IMR-90 (cell line): ENCODE results near the gene PTGER2. TPM values are rescaled to one million over a fixed set of nuclear protein-coding genes. Genes with fewer than 3 reads are reported as not detected.

Experiments
- ATAC-seq: fragments of 200-7000 bp; cut with Tn5 transposase; 2 replicates; pipeline ENCODE4 v1.9.1; 2020; ENCODE audit warnings: low read depth, mild to moderate bottlenecking, moderate library complexity
- BruUV-seq: library from RNA; stranded (reverse); fragments of 400-500 nt; replicated peaks from 2 replicates; lab custom pipeline; 2021; lab: Mats Ljungman, UMichigan
- CTCF ChIA-PET: fragments of 300-600 bp; formaldehyde crosslinking; extraction: SDS; loops from one replicate; lab custom pipeline; 2021; ENCODE audit warnings: antibody characterized with exemption; lab: Yijun Ruan, JAX
- POLR2A ChIA-PET: fragments of 300-600 bp; sonication (Branson Sonifier 250); formaldehyde crosslinking; loops from one replicate; lab custom pipeline; 2022; ENCODE audit warnings: antibody characterized with exemption; ENCODE audit not compliant: unreplicated experiment; lab: Charles Lee
- DNase-seq: peaks from one replicate; pipeline ENCODE4 v3.0.0; 2013
- H2AFZ ChIP-seq: replicated peaks from 2 replicates; pipeline ENCODE3; 2013; ENCODE audit warnings: low read length, mild to moderate bottlenecking; ENCODE audit not compliant: poor library complexity
- H2AK5ac ChIP-seq: 2 replicates; pipeline ENCODE4 v1.6.1; 2013; ENCODE audit warnings: low read depth, low read length, inconsistent platforms
- H2AK9ac ChIP-seq: replicated peaks from 2 replicates; pipeline ENCODE3; 2013; ENCODE audit warnings: mild to moderate bottlenecking, low read depth, low read length, moderate library complexity; ENCODE audit not compliant: poor library complexity
- H2BK120ac ChIP-seq: 2 replicates; pipeline ENCODE4 v1.6.1; 2013; ENCODE audit warnings: low read depth, low read length, inconsistent platforms
- H2BK15ac ChIP-seq: 3 replicates; pipeline ENCODE4 v1.6.1; 2013; ENCODE audit warnings: low read depth, low read length, inconsistent platforms
- H2BK20ac ChIP-seq: 2 replicates; pipeline ENCODE4 v1.6.1; 2013; ENCODE audit warnings: low read depth, mild to moderate bottlenecking, inconsistent platforms, low read length, moderate library complexity
- H2BK5ac ChIP-seq: 2 replicates; pipeline ENCODE4 v1.6.1; 2013; ENCODE audit warnings: mild to moderate bottlenecking, low read depth, low read length, inconsistent platforms; ENCODE audit not compliant: poor library complexity, severe bottlenecking
- H3K14ac ChIP-seq: replicated peaks from 2 replicates; pipeline ENCODE4 v1.6.1; 2013; ENCODE audit warnings: low read depth, low read length, inconsistent platforms
- H3K18ac ChIP-seq: 2 replicates; pipeline ENCODE4 v1.6.1; 2013; ENCODE audit warnings: low read depth, low read length, control low read depth
- H3K23ac ChIP-seq: 2 replicates; pipeline ENCODE4 v1.6.1; 2013; ENCODE audit warnings: low read depth, low read length, inconsistent platforms
- H3K27ac ChIP-seq: 2 replicates; pipeline ENCODE4 v1.5.1; 2013; ENCODE audit warnings: mild to moderate bottlenecking, control low read depth, low read length; ENCODE audit not compliant: insufficient read depth
- H3K27me3 ChIP-seq: 2 replicates; pipeline ENCODE4 v1.6.1; 2013; ENCODE audit warnings: low read length; ENCODE audit not compliant: control insufficient read depth, insufficient read depth
- H3K36me3 ChIP-seq: 2 replicates; pipeline ENCODE4 v1.6.1; 2013; ENCODE audit warnings: low read length, mixed read lengths; ENCODE audit not compliant: control insufficient read depth, insufficient read depth
- H3K4ac ChIP-seq: 2 replicates; pipeline ENCODE4 v1.6.1; 2013; ENCODE audit warnings: low read depth, low read length, inconsistent platforms
- H3K4me1 ChIP-seq: 2 replicates; pipeline ENCODE4 v1.6.1; 2013; ENCODE audit warnings: low read length, mixed read lengths; ENCODE audit not compliant: control insufficient read depth, insufficient read depth
- H3K4me2 ChIP-seq: 2 replicates; pipeline ENCODE4 v1.6.1; 2013; ENCODE audit warnings: low read depth, mild to moderate bottlenecking, control low read depth, low read length, moderate library complexity
- H3K4me3 ChIP-seq: 2 replicates; pipeline ENCODE4 v1.5.1; 2013; ENCODE audit warnings: low read depth, mild to moderate bottlenecking, control low read depth, low read length, moderate library complexity; ENCODE audit not compliant: insufficient read depth
- H3K56ac ChIP-seq: 2 replicates; pipeline ENCODE4 v1.6.1; 2013; ENCODE audit warnings: low read length, inconsistent platforms; ENCODE audit not compliant: insufficient read depth; ENCODE audit errors: extremely low read depth
- H3K79me1 ChIP-seq, 2 experiments: 2 replicates each; pipeline ENCODE4 v1.6.1; 2013; ENCODE audit warnings: low read length in 2 of 2, inconsistent platforms in 1 of 2, low read depth in 1 of 2
- H3K9ac ChIP-seq: 2 replicates; pipeline ENCODE4 v1.6.1; 2013; ENCODE audit warnings: low read depth, low read length, control low read depth
- H3K9me1 ChIP-seq: 2 replicates; pipeline ENCODE4 v1.6.1; 2013; ENCODE audit warnings: low read length, inconsistent platforms; ENCODE audit not compliant: insufficient read depth
- H3K9me3 ChIP-seq: 2 replicates; pipeline ENCODE4 v1.6.1; 2013; ENCODE audit warnings: low read length; ENCODE audit not compliant: control insufficient read depth, insufficient read depth
- H4K20me1 ChIP-seq: 2 replicates; pipeline ENCODE4 v1.6.1; 2013; ENCODE audit warnings: low read length, inconsistent platforms; ENCODE audit not compliant: insufficient read depth
- H4K5ac ChIP-seq: 2 replicates; pipeline ENCODE4 v1.6.1; 2013; ENCODE audit warnings: mild to moderate bottlenecking, low read depth, low read length, control low read depth
- H4K8ac ChIP-seq, 2 experiments: 2 replicates each; pipeline ENCODE4 v1.6.1; 2013; ENCODE audit warnings: low read depth in 2 of 2, low read length in 2 of 2, control low read depth in 1 of 2, inconsistent platforms in 1 of 2
- H4K91ac ChIP-seq: 2 replicates; pipeline ENCODE4 v1.6.1; 2013; ENCODE audit warnings: low read depth, low read length, inconsistent platforms; ENCODE audit not compliant: insufficient read depth
- BHLHE40 ChIP-seq: fragments of 150-350 bp; IDR thresholded peaks from 2 replicates; pipeline ENCODE4 v1.6.1; 2016; ENCODE audit warnings: mild to moderate bottlenecking, low read depth, low read length
- ELK1 ChIP-seq: fragments of 150-350 bp; IDR thresholded peaks from 2 replicates; pipeline ENCODE4 v1.6.1; 2016; ENCODE audit warnings: low read depth, mild to moderate bottlenecking, low read length, moderate library complexity, borderline replicate concordance
- FOS ChIP-seq: fragments of 150-350 bp; IDR thresholded peaks from 2 replicates; pipeline ENCODE4 v1.6.1; 2016; ENCODE audit warnings: low read depth, low read length
- MAFK ChIP-seq: IDR thresholded peaks from 2 replicates; pipeline ENCODE4 v1.6.1; 2012; ENCODE audit warnings: low read depth, low read length, improper control_type of control experiment
- MAZ ChIP-seq: IDR thresholded peaks from 2 replicates; pipeline ENCODE4 v1.6.1; 2012; ENCODE audit warnings: low read depth, mild to moderate bottlenecking, low read length, improper control_type of control experiment, moderate library complexity, borderline replicate concordance
- NFE2L2 ChIP-seq: fragments of 150-350 bp; IDR thresholded peaks from 2 replicates; pipeline ENCODE4 v1.6.1; 2016; ENCODE audit warnings: low read depth, mild to moderate bottlenecking, low read length
- RCOR1 ChIP-seq: IDR thresholded peaks from 2 replicates; pipeline ENCODE4 v1.6.1; 2012; ENCODE audit warnings: mild to moderate bottlenecking, low read length, improper control_type of control experiment; ENCODE audit not compliant: insufficient replicate concordance
- RFX5 ChIP-seq: IDR thresholded peaks from 2 replicates; pipeline ENCODE4 v1.8.0; 2012; ENCODE audit warnings: low read depth, mild to moderate bottlenecking, low read length, moderate library complexity
- USF2 ChIP-seq: fragments of 150-350 bp; IDR thresholded peaks from 2 replicates; pipeline ENCODE4 v1.6.1; 2017; ENCODE audit warnings: mild to moderate bottlenecking, antibody characterized with exemption, low read length, low read depth
- WGBS, 2 experiments: methylation state at CpG; one replicate each; pipeline versions ENCODE4 v1.1.5 to v1.1.7; 2013; ENCODE audit warnings: missing lambda C conversion rate in 2 of 2; ENCODE audit not compliant: insufficient read length in 1 of 2; ENCODE audit errors: extremely low coverage in 2 of 2; 5-methylcytosine and 5-hydroxymethylcytosine counted together
- dilution Hi-C: fragments of 300-500 bp; cut with HindIII; formaldehyde crosslinking; loops from one replicate; pipeline ENCODE4 v1.14.3; 2018; ENCODE audit warnings: low sequenced_read_pairs; ENCODE audit not compliant: unreplicated experiment
- in situ Hi-C: fragments of 300-500 bp; cut with MboI; formaldehyde crosslinking; loops from 3 replicates; pipeline ENCODE4 v1.14.3; 2019; ENCODE audit warnings: low sequenced_read_pairs, inconsistent platforms, mixed read lengths
- intact Hi-C: fragments of 100-400 bp; cut with micrococcal nuclease; formaldehyde crosslinking; loops from 2 replicates; pipeline ENCODE4 v1.10.0; 2022
- polyA plus RNA-seq, 3 experiments: library from polyadenylated mRNA; depleted of rRNA; stranded (reverse); fragments of >200 nt; gene quantifications; 2 replicates each; pipeline ENCODE4 v1.2.3, GENCODE V29; 2012; ENCODE audit warnings: low replicate concordance in 1 of 3
- total RNA-seq: library from RNA; depleted of rRNA; stranded (reverse); fragments of >200 nt; gene quantifications from 2 replicates; pipeline ENCODE4 v1.2.3, GENCODE V29; 2012

PTGER2 gene
- total and polyA plus RNA-seq, 2 of the 4 experiments (the other 2 are of a cell fraction): 24.7 to 58.5 TPM

GRCh38 chr14:52333823-52334657 is 19.9 kb downstream of the PTGER2 start (continued):
- TF ChIP-seq USF2 (no peak), NFE2L2 (no peak)

GRCh38 chr14:52336241-52336640 is 22.1 kb downstream of the PTGER2 start:
- H2BK5ac ChIP-seq: no peak overlapping the region
- dilution Hi-C loops: no loop called here
- no peak overlapping the region for H2AK5ac ChIP-seq
- no peak overlapping the region for H4K5ac ChIP-seq
- H2BK120ac ChIP-seq: peak overlapping the region; percentile 1; the same call in 1 of the 2 replicates
- H3K4ac ChIP-seq: peak overlapping the region; percentile 19; the same call in 1 of the 2 replicates
- peaks cover 3% of the 10 kb centered on the region; the same call in 1 of the 2 replicates for H3K36me3 ChIP-seq
- no peak overlapping the region for H3K4me3 ChIP-seq
- H3K9me3 ChIP-seq: no peaks in the 10 kb centered on the region
- H3K4me2 ChIP-seq: no peak overlapping the region
- peaks cover 15% of the 10 kb centered on the region for H3K9me1 ChIP-seq
- no peak overlapping the region for H3K27ac ChIP-seq
- no peak overlapping the region for H2BK20ac ChIP-seq
- no peak overlapping the region for H2AFZ ChIP-seq
- ChIA-PET POLR2A (no interaction called here), CTCF (interaction anchor here (0.7 kb wide), 1 partner anchor 132 kb away, joined by 3 read pairs; no protein-coding TSS in a partner anchor)
- H3K27me3 ChIP-seq: no peaks in the 10 kb centered on the region
- H2BK15ac ChIP-seq: peak overlapping the region; percentile 7; the same call in 1 of the 3 replicates
- no TSS peak for BruUV-seq
- in situ Hi-C loops: no loop called here
- peak overlapping the region; percentile 26; the same call in 1 of the 2 replicates for H3K18ac ChIP-seq
- no peak overlapping the region for H3K9ac ChIP-seq
- H4K91ac ChIP-seq: peak overlapping the region; percentile 16; the same call in 1 of the 2 replicates
- TF ChIP-seq BHLHE40: no peak
- TF ChIP-seq MAFK: no peak
- no peak for TF ChIP-seq FOS
- TF ChIP-seq RCOR1: no peak
- TF ChIP-seq MAZ: no peak
- TF ChIP-seq ELK1: no peak
- TF ChIP-seq RFX5: no peak
- 0 out of 4 replicates have a peak overlapping the region, but pooled peaks of 1 of the 2 experiments have one; percentile 11 for H4K8ac ChIP-seq
- H3K56ac ChIP-seq: no peak overlapping the region
- DNase-seq (no peak), ATAC-seq (no peak)
- WGBS, 2 experiments: no CpG with 5 or more reads among the region's 2 CpGs
- H3K23ac ChIP-seq: no peak overlapping the region
- intact Hi-C loops: no loop called here
- no peak overlapping the region for H3K14ac ChIP-seq
- H2AK9ac ChIP-seq: no peak overlapping the region
- H3K4me1 ChIP-seq: peaks cover 18% of the 10 kb centered on the region
- H4K20me1 ChIP-seq: no peaks in the 10 kb centered on the region
- H3K79me1 ChIP-seq: peaks cover 5 to 18% of the 10 kb centered on the region in 2 experiments; a peak in 2 of 4 replicates
